GM11168 (cell line): ENCODE measurements around the gene CHCHD1.
"Not testable (repeated sequence)": the region's sequence is repeated elsewhere in the genome, so short reads cannot be mapped to it uniquely, and the experiment has no call there.

Experiments used
- in situ Hi-C: fragments of 300-500 bp; cut with MboI; formaldehyde crosslinking; loops from one replicate; pipeline ENCODE4 v1.12.0; 2022; ENCODE audit warnings: low sequenced_read_pairs; ENCODE audit not compliant: unreplicated experiment

The CHCHD1 gene

DNA sequence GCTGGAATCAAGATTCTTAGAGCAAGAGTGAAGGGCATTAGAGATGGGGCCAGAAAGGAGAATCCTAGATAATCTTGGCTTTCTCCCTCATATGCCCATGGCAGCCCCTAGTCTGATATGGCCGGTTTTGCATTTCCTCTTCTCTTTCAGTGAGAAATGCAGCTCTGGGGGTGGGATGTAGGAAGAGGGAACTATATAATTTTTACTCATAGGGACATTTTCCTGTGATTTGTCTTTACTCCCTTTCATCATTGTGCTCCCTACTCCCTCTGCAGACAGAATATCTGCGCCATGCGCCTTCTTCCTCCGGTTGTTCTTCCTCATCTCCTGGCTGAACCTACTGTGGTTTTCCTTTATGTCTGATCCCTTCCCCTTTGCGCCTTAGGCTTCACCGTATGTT, 16.8 kb upstream of the CHCHD1 start:
- in situ Hi-C loops = no loop called here

DNA sequence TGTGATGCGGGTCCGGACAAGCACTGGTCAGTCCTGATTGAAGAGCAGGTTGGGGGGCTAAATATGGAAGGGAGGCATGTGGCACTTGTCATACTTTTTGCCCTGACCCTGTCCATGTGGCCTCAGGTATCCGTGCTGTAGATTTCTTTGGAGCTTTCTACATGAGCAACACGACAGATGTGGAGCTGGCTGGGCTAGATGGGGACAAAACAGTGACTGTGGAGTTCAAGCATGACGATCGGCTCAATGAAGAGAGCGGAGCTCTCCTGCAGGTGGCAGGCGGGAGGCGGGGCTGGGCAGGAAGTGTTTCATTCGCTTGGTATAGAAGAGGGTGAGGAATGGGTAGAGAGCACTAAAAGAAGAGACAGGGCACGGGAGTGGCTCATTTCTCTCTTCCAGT, 13.0 kb upstream of the CHCHD1 start:
- in situ Hi-C loops = no loop called here

DNA sequence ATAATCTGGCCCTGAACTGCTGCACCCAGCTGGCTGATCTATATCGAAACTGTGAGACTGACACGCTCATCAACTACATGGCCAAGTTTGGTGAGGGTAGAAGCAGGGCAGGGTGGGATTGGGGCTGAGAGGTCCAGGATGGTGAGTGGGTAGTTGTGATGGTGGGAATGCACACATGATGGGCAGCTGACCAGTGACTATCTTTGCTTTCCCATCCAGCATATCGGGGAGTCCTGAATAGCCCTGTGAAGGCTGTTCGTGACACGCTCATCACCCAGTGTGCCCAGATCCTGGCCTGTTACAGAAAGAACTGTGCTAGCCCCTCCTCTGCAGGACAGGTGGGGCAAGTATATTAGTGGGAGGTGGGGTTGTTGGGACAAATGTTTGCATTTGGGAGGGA, 12.5 kb upstream of the CHCHD1 start:
- in situ Hi-C loops = no loop called here

DNA sequence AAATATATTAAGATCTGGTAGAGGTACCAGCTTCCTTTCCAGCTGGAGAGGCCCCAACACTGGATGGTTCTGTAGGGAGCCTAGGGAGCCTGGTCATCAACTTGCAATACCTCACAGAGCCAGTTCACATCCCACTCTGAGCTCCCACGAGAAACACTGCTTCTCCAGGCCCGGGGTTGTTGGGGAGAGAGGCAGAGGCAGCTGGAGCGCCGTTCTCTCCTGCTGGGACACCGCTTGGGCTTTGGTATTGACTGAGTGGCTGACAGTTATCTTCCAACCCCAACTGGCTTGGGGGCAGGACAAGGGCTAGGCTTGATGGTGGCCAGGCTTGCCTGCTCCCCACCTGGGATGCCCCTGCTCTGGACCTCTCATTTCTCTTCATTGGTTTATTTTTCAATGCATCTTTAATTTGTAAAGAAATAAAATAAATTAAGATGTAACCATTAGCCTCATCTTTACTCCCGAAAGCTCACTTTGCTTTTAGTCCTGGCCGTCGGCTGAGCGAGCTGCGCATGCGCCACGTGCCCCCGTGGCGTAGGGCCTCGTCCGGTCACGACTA, 10.0 kb upstream of the CHCHD1 start:
- in situ Hi-C loops = no loop called here

DNA sequence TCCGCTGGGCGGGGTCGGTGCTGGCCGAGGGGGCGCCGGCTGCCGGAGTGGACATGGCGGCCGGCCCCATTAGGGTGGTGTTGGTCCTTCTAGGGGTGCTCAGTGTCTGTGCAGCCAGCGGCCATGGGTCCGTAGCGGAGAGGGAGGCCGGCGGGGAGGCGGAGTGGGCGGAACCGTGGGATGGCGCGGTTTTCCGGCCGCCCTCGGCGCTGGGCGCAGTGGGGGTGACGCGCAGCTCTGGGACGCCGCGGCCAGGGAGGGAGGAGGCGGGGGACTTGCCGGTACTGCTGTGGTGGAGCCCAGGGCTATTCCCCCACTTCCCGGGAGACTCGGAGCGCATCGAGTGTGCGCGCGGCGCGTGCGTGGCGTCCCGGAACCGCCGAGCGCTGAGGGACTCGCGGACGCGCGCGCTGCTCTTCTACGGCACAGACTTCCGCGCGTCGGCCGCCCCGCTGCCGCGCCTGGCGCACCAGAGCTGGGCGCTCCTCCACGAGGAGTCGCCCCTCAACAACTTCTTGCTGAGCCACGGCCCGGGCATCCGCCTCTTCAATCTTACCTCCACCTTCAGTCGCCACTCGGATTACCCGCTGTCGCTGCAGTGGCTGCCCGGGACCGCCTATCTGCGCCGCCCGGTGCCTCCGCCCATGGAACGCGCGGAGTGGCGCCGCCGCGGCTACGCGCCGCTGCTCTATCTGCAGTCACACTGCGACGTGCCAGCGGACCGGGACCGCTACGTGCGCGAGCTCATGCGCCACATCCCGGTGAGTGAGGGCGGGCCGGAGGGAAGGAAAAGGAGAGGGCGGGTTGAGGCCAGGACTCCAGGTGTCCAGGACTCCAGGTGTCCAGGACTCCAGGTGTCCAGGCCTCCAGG, 9.3 kb upstream of the CHCHD1 start:
- in situ Hi-C loops = no loop called here

DNA sequence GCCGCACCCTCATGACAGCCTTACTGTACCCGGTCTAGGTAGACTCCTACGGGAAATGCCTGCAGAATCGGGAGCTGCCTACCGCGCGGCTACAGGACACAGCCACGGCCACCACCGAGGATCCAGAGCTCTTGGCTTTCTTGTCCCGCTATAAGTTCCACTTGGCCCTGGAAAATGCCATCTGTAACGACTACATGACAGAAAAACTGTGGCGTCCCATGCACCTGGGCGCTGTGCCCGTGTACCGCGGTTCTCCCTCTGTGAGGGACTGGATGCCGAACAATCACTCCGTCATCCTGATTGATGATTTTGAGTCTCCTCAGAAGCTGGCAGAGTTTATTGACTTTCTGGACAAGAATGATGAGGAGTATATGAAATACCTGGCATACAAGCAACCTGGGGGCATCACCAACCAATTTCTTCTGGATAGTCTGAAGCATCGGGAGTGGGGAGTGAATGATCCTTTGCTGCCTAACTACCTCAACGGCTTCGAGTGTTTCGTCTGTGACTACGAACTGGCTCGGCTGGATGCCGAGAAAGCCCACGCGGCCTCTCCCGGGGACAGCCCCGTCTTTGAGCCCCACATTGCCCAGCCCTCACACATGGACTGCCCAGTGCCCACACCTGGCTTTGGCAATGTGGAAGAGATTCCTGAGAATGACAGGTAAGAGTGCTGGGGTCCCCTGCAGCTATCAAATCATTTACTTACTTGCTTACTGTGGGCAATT, 8.5 kb upstream of the CHCHD1 start:
- in situ Hi-C loops = no loop called here

DNA sequence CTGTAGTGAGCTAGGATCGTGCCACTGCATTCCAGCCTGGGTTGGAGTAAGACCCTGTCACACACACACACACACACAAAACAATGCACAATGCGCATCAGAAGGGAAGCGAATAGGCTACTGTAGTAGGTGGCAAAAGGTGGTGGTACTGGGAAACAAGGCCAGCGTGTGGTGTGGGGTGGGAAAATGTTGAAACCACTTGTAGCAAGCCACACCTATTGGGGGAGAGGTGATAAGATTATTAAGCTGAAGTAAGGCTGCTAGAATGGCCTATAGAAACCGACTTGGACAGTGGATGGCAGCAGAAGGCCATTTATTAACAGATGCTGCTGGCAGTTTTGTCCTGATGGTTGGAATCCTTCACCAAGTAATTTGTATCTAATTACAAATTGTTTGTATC, 7.2 kb upstream of the CHCHD1 start:
- in situ Hi-C loops = no loop called here

DNA sequence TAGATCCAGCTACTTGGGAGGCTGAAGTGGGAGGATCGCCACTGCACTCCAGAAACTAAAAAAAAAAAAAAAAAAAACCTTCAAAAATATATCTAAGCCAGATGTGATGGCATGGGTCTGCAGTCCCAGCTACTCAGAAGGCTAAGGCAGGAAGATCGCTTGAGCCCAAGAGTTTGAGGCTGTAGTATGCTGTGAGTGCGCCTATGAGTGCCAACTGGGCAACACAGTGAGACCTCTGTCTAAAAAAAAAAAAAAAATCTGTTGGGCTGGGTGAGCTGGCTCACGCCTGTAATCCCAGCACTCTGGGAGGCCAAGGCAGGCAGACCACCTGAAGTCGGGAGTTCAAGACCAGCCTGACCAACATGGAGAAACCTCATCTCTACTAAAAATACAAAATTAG, 2.8 kb upstream of the CHCHD1 start:
- in situ Hi-C loops = no loop called here

DNA sequence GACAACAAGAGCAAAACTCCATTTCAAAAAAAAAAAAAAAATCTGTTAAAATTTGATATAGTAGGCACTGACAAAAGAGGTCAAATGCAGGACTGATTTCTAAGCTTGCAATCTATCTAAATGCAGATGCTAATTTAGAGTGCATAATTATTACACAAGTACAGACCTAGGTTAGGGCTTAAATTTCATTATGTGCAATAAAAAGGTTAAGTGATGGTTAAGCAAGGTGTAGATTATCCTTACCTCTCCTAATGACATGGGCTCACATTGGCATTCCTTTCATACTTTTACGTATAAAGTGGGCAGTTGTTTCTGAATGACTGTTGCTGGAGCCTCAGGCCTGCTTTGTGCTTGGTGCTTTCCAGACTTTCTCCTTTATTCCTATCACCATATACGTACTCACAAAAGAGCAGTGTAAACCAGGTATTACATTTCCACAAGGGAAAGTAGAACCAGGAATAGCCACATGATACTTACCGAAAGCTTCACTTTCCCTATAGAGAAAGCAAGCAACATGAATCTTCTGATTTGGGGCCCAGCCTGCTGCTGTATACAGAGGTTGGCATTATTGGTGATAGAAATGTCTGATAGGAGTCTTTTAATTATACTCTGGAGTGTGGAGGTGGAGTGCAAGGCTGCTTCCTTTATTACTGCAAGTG, 2.2 kb upstream of the CHCHD1 start:
- in situ Hi-C loops = no loop called here

DNA sequence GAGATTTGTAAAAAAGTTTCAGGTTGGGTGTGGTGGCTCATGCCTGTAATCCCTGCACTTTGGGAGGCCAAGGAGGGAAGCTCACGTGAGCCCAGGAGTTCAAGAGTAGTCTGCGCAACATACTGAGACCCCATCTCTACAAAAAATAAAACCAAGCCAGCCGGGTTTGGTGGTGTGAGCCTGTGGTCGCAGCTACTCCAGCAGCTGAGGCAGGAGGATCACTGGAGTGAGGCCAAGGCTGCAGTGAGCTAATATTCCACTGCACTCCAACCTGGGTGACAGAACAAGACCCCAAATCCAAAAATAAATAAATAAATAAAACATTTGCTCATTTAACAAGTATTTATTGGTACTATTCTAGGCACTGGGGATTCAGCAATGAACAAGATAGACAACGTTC, 1.5 kb upstream of the CHCHD1 start:
- in situ Hi-C loops = no loop called here

DNA sequence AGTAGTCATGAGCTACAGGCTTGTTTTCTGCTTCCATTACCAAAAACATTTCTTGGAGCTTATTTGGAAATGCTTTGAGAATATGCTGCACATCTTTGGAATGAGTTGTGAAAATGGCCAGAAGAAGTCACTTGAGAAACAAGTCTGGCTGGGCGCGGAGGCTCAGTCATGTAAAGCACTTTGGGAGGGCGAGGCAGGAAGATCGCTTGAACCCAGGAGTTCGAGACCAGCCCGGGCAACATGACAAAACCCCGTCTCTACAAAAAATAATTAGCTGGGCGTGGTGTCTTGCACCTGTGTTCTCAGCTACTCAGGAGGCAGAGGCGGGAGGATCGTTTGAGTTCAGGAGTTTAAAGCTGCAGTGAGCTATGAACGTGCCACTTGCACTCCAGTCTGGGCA, 882 bp upstream of the CHCHD1 start:
- in situ Hi-C loops = no loop called here

DNA sequence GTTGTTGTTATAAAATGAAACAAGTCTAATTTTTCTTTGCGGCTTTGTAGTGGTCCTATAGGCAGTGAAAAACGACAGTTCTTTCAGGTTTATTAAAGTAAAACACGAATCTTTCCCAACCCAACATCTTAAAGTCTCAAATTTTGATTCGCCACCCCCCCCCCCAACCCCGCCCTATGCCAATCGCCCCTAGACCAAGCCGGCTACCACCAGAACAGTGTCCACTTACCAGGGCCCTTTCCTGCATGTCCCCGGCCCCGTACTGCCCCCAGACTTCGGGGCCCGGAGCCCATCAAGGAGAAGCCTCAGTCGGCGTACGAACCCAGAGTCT, 335 bp upstream of the CHCHD1 start:
- in situ Hi-C loops = no loop called here

DNA sequence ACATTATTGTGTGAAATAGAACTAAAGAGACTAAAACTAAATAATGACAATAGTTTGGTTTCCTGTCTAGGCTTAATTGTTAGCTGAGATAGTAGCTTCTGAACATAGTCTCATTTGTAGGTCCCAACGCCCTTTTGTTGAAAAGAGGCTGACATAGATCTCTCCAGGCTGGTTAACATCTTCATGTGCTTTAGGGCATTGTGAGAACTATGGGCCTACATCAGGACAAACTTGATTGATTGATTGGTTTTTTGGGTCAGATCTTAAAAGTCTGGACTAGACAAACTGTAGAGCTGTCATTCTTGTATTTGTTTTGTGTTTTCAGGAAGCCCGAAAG, 869 bp downstream of the CHCHD1 start:
- in situ Hi-C loops = no loop called here

DNA sequence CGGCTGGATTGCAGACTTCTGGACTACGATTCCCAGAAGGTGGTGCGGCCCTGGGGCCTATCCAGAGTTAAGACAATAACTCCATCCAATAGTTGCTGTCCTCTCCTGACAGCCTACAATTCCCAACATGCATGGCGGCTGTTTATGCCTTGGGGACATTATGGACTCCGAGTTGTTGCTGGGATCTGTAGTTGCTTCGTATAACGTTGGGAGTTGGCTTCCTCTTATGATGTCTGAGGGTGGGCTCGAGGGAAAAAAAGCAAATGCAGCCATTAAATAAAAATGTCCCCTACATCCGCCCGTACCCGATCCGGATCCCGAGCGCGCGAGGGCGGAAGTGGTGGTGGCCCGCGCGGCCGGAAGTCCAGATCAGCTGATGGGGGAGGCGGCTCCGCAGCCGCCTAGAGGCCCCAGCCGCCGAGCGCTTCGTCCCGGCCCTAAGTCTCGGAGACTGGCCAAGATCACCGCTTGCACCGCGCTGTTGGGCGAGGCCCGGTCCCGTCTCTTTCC, 3.4 kb downstream of the CHCHD1 start, which contains the start of gene ZSWIM8:
TSS of gene ZSWIM8 (plus strand) at position 396 of the 510 bp plus-strand sequence. CDS start 273 bp downstream, outside the sequence.
- in situ Hi-C loops = no loop called here

DNA sequence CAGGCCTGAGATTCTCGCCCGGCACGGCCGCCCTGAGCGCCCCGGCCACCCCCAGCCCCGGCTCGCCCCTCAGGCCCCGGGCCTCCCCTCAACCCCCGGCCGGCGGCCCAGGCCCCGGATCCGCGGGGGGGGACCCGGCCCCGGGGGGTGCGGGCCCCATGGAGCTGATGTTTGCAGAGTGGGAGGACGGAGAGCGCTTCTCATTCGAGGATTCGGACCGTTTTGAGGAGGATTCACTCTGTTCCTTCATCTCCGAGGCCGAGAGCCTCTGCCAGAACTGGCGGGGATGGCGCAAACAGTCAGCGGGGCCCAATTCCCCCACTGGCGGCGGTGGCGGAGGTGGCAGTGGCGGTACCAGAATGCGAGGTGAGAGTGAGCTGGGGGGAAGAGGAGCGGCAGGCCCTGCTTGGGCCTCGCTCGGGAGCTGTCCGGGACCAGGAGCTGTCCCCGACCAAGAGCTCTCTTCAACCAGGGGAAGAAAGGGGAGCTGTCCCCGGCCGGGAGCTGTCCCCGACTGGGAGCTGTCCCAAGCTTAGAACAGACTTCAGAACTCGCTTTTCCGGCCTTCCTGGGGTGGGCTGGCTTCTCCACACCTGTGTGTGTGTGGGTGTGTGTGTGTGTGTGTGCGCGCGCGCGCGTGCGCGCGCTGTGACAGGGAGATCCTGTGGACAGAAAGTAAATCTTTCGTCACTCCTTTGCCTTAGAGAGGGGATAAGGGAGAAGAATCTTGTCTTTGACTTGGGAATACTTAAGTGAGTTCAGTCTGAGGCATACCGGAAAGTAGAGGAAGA, 4.1 kb downstream of the CHCHD1 start:
- in situ Hi-C loops = no loop called here

DNA sequence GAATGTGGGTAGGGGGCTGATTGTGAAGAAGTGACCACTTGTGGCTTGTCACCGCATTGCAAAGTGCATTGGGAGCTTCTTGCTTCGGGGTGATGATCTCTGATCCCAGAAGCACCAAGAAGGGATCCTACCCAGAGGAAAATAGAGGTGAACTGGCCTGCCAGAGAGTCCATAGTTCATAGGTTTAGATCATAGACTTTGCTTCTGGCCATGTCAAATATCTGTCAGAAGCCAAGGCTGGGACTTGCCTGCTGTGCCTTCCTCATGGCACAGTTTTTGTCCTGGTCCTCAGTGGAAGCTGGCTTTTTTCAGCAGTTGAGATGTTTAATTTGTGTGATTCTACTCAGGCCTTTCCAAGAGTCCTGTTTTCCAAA, 4.7 kb downstream of the CHCHD1 start:
- in situ Hi-C loops = no loop called here

DNA sequence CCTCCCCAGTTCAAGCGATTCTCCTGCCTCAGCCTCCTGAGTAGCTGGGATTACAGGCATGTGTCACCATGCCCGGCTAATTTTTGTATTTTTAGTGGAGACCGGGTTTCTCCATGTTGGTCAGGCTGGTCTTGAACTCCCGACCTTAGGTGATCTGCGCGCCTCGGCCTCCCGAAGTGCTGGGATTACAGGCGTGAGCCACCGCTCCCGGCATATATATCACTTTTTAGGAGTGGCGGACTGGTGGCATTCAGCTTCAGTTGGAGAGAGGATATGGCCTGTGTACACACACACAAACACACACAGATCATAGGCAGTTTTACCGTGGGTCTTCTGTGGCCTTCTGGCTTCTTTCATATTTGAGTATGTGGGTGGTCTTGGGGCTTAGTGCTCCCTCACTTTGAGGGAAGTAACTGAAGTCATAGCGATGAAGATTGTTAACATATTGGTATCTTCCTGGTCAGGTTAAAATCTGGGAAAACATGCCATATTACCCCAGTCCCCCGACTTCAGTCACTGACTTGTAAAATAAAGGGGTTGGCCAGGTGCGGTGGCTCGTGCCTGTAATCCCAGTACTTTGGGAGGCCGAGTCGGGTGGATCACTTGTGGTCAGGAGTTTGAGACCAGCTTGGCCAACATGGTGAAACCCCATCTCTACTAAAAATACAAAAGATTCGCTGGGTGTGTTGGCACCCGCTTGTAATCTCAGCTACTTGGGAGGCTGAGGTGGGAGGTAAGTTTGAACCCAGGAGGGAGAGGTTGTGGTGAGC, 5.4 kb downstream of the CHCHD1 start:
- in situ Hi-C loops = not testable (repeated sequence)

DNA sequence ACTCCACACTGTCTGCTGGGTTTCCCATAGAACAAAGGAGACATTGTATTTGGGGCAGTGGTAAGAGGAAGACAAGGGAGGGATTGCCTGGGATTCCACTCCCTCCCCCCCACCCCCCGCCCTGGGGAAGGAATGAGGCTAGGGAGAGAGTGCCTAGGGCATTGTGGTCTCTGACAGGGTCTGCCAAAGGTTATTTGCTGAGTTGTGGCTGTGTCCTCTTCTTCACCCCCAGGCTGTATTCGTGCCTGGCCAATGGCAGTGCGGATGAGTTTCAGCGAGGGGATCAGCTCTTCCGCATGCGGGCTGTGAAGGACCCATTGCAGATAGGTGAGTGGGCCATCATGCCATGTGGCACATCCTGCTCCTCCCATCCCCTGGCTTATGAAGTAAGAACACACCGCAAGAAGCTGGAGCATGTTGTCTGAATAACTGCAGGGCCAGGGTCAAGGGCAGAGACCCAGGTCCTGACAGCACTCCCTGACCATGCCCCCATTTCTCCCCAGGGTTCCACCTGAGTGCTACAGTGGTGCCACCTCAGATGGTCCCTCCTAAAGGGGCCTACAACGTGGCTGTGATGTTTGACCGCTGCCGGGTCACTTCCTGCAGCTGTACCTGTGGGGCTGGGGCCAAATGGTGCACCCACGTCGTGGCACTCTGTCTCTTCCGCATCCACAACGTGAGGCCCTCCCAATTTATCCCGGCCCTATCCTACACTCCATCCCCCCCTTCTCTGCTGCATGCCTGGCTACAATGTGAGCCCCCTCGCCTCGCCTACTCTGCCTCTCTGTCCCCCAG, 7.2 kb downstream of the CHCHD1 start:
- in situ Hi-C loops = no loop called here

DNA sequence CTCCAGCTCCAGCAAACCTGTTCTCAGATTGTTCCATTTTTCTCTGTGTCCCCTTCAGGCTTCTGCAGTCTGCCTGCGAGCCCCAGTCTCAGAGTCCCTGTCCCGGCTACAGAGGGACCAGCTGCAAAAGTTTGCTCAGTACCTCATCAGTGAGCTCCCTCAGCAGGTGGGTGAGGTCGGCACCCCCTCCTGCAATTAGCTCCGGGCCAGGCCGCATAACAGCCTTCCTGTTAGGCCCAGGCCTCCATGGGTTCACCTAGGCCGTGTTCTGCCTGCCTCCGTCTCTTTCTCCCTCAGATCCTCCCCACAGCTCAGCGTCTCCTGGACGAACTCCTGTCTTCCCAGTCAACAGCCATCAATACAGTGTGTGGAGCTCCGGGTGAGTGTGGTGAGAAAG, 7.8 kb downstream of the CHCHD1 start:
- in situ Hi-C loops = no loop called here
